Measurements from ENCODE around the gene RAB5B. TPM values are rescaled to one million over a fixed set of nuclear protein-coding genes. Genes with fewer than 3 reads are reported as not detected.

RAB5B gene
- total and polyA plus RNA-seq, 10 of the 15 experiments (the other 5 are each of a cell fraction or from before 2014, with no cell fraction given): 7.5 to 149 (median 37.8) TPM

DNA sequence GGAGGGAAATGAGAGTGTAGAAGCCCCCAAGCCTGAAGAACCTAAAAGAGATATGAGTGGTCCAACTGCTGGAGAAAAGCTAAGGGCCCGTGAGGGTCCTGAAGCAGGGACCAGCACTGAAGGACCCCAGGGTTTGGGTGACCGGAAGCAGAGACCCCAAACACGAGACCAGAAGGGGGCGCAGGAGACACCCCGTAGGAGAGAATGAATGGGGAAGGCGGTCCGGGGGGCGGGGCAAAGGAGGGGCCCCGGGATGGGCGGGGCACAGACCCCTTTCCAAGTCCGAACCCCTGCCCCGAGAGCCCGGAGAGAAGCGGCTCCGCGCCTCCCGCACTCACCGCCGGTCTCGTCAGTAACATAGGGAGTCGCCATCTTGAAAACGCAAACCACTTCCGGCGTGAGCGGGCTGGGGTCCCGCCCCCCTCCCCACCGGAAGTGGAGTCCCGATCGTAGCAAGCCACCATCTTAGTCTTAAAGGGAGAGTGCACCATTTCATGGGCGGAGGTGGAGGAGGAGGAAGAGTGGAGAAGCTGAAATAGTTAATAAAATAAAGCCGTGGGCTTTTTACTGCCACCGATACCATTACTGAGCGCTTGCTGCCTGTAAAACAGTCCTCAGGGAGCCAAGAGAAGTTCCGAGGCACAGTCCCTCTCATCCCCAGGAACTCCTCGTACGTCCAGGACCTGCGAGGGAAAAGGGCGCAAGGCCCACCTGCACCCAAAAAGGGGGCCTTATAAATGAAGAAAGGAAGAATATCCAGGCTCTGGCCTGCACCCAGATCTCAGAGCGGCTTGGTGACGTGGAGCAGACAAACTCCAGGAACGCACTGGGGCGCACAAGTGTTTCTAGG, 46.9 kb upstream of the RAB5B start (continued):
- TF ChIP-seq GATAD2B (conservative IDR thresholded peaks at IDR 0.05; ENCODE audit: low read depth): no peak; the same call in 1 of the 2 replicates
- peak; percentile 25 to 45; a peak in 1 of 4 replicates for TF ChIP-seq EP300 (IDR thresholded peaks at IDR 0.05; ENCODE audit: borderline replicate concordance in 1 of 2, control insufficient read depth in 1 of 2, low read depth in 2 of 2, low read length in 2 of 2)
- no peak for TF ChIP-seq NFIC (IDR thresholded peaks at IDR 0.05; ENCODE audit: low read depth, low read length)
- TF ChIP-seq BCL11A (IDR thresholded peaks at IDR 0.05; ENCODE audit: low read depth, low read length): no peak
- TF ChIP-seq KAT2A (conservative IDR thresholded peaks at IDR 0.05; ENCODE audit: control insufficient read depth, low read depth, low read length): no peak
- no peak for TF ChIP-seq ZNF24 (IDR thresholded peaks at IDR 0.05)
- TF ChIP-seq SPI1 (IDR thresholded peaks at IDR 0.05; ENCODE audit: borderline replicate concordance, insufficient read depth, low read depth, low read length): no peak
- no peak for TF ChIP-seq ZNF274 (IDR thresholded peaks at IDR 0.05; ENCODE audit: insufficient read depth, insufficient read length)
- TF ChIP-seq EGR1 (IDR thresholded peaks at IDR 0.05; ENCODE audit: borderline replicate concordance in 1 of 2, low read depth in 2 of 2, low read length in 2 of 2): peak in 1 of 2 experiments; percentile 10; a peak in 1 of 3 replicates
- TF ChIP-seq FOXM1 (IDR thresholded peaks at IDR 0.05; ENCODE audit: low read depth, low read length): peak; percentile 68; the same call in 1 of the 2 replicates
- TF ChIP-seq IKZF2 (IDR thresholded peaks at IDR 0.05): peak; percentile 9 to 31; a peak in 1 of 4 replicates
- no peak for TF ChIP-seq ZNF384 (IDR thresholded peaks at IDR 0.05; ENCODE audit: borderline replicate concordance, low read depth, low read length)
- TF ChIP-seq NFYA (IDR thresholded peaks at IDR 0.05; ENCODE audit: borderline replicate concordance, low read depth, low read length): no peak
- TF ChIP-seq USF1 (IDR thresholded peaks at IDR 0.05; ENCODE audit: borderline replicate concordance, extremely low read length, insufficient read depth, low read depth, low read length): no peak
- no peak for TF ChIP-seq EZH2 (IDR thresholded peaks at IDR 0.05; ENCODE audit: borderline replicate concordance, control insufficient read depth, low read depth, low read length)
- TF ChIP-seq ZBTB11 (CRISPR knock-in tag; IDR thresholded peaks at IDR 0.05): no peak
- TF ChIP-seq HCFC1 (IDR thresholded peaks at IDR 0.05; ENCODE audit: low read length): no peak; the same call in 1 of the 2 replicates
- TF ChIP-seq CREB1 (IDR thresholded peaks at IDR 0.05; ENCODE audit: low read depth): peak; percentile 48
- TF ChIP-seq DPF2 (IDR thresholded peaks at IDR 0.05): no peak
- no peak for TF ChIP-seq HDAC2 (IDR thresholded peaks at IDR 0.05)
- TF ChIP-seq, protein P1, sequence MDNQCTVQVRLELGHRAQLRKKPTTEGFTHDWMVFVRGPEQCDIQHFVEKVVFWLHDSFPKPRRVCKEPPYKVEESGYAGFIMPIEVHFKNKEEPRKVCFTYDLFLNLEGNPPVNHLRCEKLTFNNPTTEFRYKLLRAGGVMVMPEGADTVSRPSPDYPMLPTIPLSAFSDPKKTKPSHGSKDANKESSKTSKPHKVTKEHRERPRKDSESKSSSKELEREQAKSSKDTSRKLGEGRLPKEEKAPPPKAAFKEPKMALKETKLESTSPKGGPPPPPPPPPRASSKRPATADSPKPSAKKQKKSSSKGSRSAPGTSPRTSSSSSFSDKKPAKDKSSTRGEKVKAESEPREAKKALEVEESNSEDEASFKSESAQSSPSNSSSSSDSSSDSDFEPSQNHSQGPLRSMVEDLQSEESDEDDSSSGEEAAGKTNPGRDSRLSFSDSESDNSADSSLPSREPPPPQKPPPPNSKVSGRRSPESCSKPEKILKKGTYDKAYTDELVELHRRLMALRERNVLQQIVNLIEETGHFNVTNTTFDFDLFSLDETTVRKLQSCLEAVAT (IDR thresholded peaks at IDR 0.05): peak; percentile 59; the same call in 1 of the 2 replicates
- TF ChIP-seq POU2F2 (IDR thresholded peaks at IDR 0.05; ENCODE audit: borderline replicate concordance, low read depth, low read length): 0 out of 3 replicates have a peak, but pooled peaks have one; percentile 29
- no peak; the same call in 1 of the 2 replicates for TF ChIP-seq ASH2L (IDR thresholded peaks at IDR 0.05; ENCODE audit: borderline replicate concordance, low read depth)
- TF ChIP-seq MYB (IDR thresholded peaks at IDR 0.05; ENCODE audit: borderline replicate concordance, low read depth, low read length): no peak
